MG63 (cell line): ENCODE measurements around the gene M6PR. TPM values are rescaled to one million over a fixed set of nuclear protein-coding genes. Genes with fewer than 3 reads are reported as not detected.
"Not testable (repeated sequence)": the region's sequence is repeated elsewhere in the genome, so short reads cannot be mapped to it uniquely, and the experiment has no call there.

Experiments
- DNase-seq: peaks from one replicate; pipeline ENCODE4 v3.0.0-alpha.2; 2020
- H3K27me3 ChIP-seq: fragments of 250-450 bp; sonication (Bioruptor Pico); 2 replicates; pipeline ENCODE4 v1.5.1; 2020; ENCODE audit warnings: mild to moderate bottlenecking, moderate library complexity
- H3K36me3 ChIP-seq: fragments of 250-450 bp; sonication (Bioruptor Pico); 2 replicates; pipeline ENCODE4 v1.5.1; 2020; ENCODE audit warnings: mild to moderate bottlenecking, moderate library complexity
- H3K4me3 ChIP-seq: fragments of 250-450 bp; sonication (Bioruptor Pico); 2 replicates; pipeline ENCODE4 v1.5.1; 2020; ENCODE audit warnings: mild to moderate bottlenecking, moderate library complexity
- H3K9me3 ChIP-seq: fragments of 250-450 bp; sonication (Bioruptor Pico); 2 replicates; pipeline ENCODE4 v1.5.1; 2020; ENCODE audit warnings: mild to moderate bottlenecking, moderate library complexity
- total RNA-seq: library from RNA; depleted of rRNA; stranded (reverse); fragments of >200 nt; shearing (Covaris generic); gene quantifications from 2 replicates; pipeline ENCODE4 v1.2.3, GENCODE V29; 2014; ENCODE audit warnings: low replicate concordance

The M6PR gene
- total RNA-seq, 1 experiment from 2014 or later = 164 TPM

DNA sequence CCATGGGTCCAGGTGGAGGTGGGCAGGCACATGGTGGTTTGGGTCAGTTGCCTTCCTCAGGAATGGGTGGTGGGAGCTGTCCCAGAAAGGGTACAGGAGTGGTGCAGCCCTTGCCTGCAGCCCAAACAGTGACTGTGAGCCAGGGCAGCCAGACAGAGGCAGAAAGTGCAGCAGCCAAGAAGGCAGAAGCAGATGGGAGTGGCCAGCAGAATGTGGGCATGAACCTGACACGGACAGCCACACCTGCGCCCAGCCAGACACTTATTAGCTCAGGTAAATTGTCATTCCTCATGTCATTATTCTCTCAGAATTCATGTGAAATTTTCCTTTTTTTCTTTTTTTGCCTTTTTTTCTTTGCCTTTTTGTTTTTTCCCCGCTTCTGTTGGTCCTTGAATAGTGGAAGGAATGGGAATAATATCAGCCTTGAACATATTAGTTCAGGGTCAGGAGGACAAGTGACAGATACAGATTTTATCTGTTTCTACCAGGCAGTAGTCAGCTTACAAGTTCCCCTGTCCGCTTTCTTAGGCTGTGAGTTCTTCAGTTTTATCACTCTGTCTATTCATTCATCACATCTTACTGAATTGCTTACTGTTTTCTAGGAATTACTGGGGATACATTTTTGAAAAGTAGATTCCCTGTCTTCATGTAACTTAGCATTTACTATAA lies 18.7 kb downstream of the M6PR start:
- not testable (repeated sequence) for H3K9me3 ChIP-seq, H3K4me3 ChIP-seq, H3K36me3 ChIP-seq, DNase-seq, H3K27me3 ChIP-seq

DNA sequence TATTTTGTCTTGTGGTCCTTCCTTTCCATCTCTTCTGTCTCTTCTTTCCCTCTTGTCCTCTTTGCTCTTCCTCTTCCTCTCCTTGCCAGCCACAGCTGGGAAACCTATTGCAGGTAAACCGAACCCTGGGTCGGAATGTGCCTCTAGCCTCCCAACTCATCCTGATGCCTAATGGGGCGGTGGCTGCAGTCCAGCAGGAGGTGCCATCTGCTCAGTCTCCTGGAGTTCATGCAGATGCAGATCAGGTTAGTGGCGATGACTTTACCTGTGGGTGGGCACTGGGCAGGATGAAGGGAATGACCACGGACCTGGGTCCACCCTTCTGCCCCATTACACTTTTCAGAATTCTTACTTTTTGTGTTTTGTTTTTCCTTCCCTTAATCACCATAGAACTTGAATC lies 26.9 kb downstream of the M6PR start:
- Histone ChIP-seq H3K36me3 (peaks cover 6% of the 10 kb centered on the region; the same call in 1 of the 2 replicates), H3K4me3 (no peak overlapping the region), H3K9me3 (no peaks in the 10 kb centered on the region), H3K27me3 (no peaks in the 10 kb centered on the region)
- no peak for DNase-seq

DNA sequence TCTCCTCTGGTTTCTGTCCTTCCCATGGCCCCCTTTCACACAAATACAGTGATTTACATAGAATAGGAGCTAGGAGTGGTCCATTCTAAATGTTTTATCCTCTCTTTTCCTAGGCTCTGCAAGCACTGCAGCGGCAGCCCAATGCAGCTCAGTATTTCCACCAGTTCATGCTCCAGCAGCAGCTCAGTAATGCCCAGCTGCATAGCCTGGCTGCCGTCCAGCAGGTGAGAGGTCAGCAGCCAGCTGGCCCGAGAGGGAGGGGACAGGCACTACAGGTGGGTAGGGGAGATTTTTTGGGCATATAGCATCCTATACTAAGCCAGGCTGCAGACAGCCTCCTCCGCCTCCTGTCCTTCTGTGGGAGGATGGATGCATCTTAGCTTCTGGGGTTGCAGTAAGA lies 29.8 kb downstream of the M6PR start:
- H3K27me3 ChIP-seq, DNase-seq: not testable (repeated sequence)

DNA sequence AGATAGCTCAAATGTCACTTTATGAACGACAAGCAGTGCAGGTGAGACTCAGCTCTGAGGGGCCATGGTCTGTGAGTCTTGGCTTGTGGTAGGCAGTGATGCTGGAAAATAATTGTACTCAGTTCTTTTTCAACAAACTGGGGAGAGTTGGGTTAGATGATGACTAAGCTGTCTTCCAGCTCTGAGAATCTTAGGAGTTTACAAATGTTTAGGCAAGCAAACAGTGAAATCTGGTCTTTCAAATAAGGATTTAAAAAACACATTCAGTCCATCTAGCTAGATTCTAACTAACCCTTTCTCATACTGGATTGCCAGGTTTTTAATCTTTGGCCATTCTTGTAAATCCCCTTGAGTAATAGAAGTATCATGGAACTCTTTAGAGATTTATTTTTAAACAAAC lies 31.7 kb downstream of the M6PR start:
- no peak for DNase-seq
- Histone ChIP-seq H3K27me3 (no peaks in the 10 kb centered on the region), H3K9me3 (no peaks in the 10 kb centered on the region), H3K4me3 (no peak overlapping the region), H3K36me3 (peaks cover 6% of the 10 kb centered on the region; the same call in 1 of the 2 replicates)

More for the DNA sequence above, 29.8 kb downstream of the M6PR start:
- not testable (repeated sequence) for H3K36me3 ChIP-seq, H3K4me3 ChIP-seq, H3K9me3 ChIP-seq

DNA sequence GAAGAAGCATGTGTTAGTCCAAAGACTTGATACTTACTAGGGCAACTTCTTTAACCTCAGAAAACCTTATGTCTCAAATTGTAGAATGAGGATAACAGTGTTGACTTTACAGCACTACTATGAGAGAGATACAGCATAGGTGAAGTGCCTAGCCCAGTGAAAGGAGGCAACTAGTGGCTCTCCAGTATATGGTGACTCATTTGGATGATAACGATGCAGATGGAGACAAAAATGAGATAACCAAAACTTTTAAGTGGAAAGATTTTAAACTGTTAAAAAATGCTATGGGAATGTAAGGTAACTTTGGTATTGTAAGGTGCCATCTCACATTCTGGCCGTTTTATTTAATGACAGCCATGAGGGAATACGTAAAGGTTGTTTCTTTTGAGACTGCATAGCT lies 32.4 kb downstream of the M6PR start:
- H3K9me3 ChIP-seq = no peaks in the 10 kb centered on the region
- DNase-seq = no peak
- no peaks in the 10 kb centered on the region for H3K27me3 ChIP-seq
- H3K36me3 ChIP-seq = peaks cover 6% of the 10 kb centered on the region; the same call in 1 of the 2 replicates
- no peak overlapping the region for H3K4me3 ChIP-seq

DNA sequence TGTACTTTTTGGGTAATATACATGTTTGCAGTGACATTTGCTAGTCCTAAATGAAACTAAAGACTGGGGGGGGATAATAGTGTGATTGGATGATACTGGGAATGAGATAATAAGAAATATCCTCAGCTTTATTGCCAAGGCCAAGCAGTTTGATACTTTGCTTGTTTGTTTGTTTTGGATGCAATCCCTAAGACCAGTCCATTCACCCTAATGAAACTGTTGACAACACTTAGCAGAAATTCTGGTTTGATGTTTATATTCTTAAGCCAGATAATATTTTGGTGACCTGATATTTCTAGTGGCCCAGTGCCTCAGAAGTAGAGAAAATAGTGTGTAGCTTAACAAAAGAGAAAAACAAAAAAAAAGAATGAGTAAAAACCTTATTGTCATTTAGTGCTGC lies 33.3 kb downstream of the M6PR start:
- Histone ChIP-seq H3K36me3 (peaks cover 3% of the 10 kb centered on the region; the same call in 1 of the 2 replicates), H3K27me3 (no peaks in the 10 kb centered on the region), H3K4me3 (no peak overlapping the region), H3K9me3 (no peaks in the 10 kb centered on the region)
- no peak for DNase-seq

DNA sequence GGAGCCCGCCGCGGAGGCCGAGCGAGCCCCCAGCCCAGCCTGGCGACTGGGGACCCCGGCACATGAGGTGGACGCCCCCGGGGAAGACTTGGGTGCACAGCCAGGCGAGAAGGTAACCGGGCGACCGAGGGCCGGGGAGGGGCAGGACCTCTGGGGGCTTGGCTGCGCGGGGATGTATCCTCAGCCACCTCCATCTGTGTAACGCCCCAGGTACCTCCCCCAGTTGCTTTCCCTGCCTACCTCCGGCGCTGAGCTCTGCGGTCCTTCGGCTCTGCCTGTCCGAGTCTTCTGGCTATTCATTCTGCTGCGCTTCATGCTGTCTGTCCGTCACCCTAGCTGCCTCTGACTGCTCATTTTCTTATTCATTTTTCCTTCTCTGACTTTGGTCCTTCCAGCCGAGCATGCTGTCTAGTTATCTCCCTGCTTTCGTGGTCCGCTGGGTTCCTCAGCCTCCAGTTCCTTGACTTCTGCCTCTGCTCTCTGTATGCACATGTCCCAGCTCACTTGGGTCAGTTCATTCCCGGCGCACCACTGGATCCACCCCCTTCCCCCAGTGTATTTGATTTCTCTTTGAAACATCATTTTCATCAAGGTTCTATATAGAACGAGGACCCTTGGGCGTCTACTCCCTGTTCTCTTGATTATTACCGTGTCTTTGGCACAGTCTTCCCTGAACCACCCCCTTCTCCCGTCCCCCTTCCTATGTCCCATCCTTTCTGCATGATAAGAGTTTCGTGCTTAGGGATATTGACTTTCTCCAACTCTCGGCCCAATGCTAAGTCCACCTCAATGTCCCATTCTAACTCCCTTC lies 34.5 kb downstream of the M6PR start:
- H3K4me3 ChIP-seq = peak overlapping the region; percentile 72
- peak; percentile 58 for DNase-seq

DNA sequence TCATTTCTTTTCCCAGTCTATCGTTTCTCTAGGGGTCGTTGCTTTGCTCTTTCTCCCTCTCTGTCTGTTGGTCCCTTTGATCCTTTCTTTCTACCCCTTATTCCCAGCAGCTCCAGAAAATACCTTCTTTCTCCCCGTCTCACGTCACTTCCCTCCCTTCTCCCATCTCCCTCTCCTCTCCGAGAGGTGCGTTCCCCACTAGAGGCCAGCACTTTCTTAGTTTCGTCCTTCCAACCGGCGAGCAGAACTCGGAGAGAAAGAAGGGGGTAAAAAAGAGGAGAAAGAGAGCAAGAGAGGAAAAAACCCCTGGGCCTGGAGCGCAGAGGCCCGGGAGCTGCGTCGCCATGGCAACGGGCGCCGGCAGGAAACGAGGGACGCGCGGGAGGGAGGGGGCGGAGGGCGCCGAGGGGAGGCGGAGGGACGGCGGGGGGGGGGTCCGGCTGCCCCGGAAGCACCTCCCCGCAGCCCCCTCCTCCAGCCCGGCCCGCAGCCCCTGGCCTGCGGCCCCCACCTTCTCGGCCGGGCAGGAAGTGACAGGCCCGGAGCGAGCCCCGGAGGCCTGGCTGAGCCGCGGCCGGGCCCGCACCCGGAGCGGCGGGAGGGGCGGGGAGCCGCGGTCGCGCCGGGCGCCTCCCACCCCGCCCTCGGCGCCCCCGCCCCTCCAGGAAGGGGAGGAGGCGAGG lies 35.3 kb downstream of the M6PR start, which contains the start of gene PHC1:
TSS of gene PHC1 (plus strand) at position 477 of the 683 bp plus-strand sequence. CDS start 3,169 bp downstream, outside the sequence.
- peak; percentile 79 for DNase-seq
- H3K36me3 ChIP-seq, H3K9me3 ChIP-seq, H3K27me3 ChIP-seq: not testable (repeated sequence)
- peak within 1 kb of the TSS; percentile 72 for H3K4me3 ChIP-seq

More for the DNA sequence above, 34.5 kb downstream of the M6PR start:
- Histone ChIP-seq H3K9me3 (no peaks in the 10 kb centered on the region), H3K36me3 (peaks cover 3% of the 10 kb centered on the region; the same call in 1 of the 2 replicates), H3K27me3 (no peaks in the 10 kb centered on the region)

DNA sequence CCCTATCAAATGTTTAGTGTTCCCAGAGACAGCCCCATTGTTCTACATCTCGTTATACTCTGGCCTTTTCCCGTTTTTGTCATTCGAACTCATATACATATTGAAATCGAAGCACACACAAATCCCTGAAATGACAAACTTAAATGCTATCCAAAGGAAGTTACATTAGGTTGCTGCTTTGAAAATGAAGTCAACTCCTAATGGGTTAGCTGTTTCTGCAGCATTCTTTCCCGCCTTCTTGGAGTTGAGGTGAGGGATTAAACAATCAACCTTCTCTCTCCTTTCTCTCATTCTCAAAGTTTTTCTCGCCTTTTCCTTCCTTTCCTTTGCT lies 35.8 kb downstream of the M6PR start:
- Histone ChIP-seq H3K4me3 (peak overlapping the region; percentile 72), H3K27me3 (no peaks in the 10 kb centered on the region), H3K36me3 (peaks cover 2% of the 10 kb centered on the region; the same call in 1 of the 2 replicates), H3K9me3 (no peaks in the 10 kb centered on the region)
- no peak for DNase-seq

DNA sequence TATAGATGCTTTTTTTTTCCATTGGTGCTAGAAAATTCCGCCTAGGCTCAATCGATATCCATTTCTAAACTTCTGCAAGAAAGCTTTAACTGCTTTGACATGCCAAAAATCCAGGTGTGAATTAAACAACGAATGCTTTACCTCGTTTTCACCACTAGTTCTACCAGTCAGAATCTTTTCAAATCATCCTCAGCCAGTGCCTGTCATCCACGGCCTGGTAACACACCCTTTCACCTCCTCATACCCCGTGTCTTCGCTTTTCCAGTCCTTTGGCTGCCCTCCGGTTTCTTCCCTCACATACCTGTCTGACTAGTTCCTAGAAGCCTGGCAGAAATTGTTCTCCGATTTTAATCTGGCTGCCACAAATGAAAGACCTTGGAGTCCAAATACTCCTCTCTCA lies 36.5 kb downstream of the M6PR start:
- Histone ChIP-seq H3K4me3 (no peak overlapping the region), H3K36me3 (no peaks in the 10 kb centered on the region), H3K27me3 (no peaks in the 10 kb centered on the region), H3K9me3 (no peaks in the 10 kb centered on the region)
- no peak for DNase-seq

DNA sequence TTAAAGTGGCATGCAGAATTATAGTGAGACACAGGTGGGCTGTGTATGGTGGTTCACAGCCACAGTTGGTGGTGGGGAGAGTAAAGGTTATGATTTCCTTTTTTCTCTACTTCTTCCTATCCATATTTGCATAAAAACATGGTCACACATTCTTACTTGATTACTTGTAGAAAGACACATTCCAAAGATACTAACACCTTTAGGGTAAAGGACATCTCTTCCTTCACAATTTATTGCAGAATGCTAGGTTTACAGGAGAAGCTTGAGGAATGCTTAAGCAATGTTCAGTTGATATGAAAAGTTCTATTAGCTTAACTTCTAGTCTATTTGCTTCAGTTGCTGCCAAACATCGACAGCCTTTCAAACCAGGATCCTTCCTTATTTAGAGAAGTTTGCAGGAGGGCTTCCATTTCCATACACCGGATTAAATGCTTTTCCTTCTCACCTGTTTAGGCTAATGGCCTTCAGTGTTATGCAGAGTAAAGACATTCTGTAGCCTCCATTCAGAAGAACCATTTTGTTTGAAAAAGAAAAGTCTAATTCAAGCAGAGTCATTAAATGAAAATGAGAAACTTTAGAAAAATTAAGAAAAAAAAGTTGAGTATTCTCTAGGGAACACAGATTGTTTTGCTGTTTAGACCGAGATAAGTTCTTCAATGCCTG lies 37.7 kb downstream of the M6PR start:
- Histone ChIP-seq H3K4me3 (no peak overlapping the region), H3K9me3 (no peaks in the 10 kb centered on the region), H3K27me3 (no peaks in the 10 kb centered on the region), H3K36me3 (no peaks in the 10 kb centered on the region)
- DNase-seq = no peak

DNA sequence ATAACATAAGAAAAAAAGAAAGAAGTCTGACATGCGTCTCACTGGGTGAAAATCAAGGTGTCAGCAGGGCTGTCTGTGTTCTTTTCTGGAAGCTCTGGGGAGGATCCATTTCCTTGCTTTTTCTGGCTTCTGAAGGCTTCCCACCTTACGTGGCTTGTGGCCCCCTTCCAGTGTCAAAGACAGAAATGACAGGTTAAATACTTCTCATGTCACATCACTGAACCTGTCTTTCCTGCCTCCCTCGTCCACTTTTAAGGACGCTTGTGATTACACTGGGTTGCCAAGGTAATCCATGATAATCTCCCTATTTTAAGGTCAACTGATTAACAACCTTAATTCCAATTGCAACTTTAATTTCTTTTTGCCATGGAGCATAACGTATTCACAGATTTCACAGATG lies 39.7 kb downstream of the M6PR start:
- H3K4me3 ChIP-seq = no peak overlapping the region
- H3K36me3 ChIP-seq = no peaks in the 10 kb centered on the region
- no peaks in the 10 kb centered on the region for H3K27me3 ChIP-seq
- H3K9me3 ChIP-seq = no peaks in the 10 kb centered on the region
- no peak for DNase-seq

DNA sequence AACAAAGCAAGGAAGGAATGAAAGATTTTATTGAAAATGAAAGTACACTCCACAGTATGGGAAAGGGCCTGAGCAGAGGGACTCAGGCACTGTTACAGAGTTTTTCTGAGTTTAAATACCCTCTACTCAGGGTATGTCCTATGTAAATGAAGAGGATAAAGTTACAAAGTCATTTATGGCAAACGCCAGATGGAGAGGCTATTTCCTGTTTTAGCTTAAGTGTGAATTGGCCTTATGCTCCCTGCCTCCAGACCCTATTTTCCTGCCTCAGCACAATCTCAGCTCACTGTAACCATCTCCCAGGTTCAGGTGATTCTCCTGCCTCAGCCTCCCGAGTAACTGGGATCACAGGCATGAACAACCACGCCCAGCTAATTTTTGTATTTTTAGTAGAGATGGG lies 41.9 kb downstream of the M6PR start:
- H3K27me3 ChIP-seq = no peaks in the 10 kb centered on the region
- H3K9me3 ChIP-seq = no peaks in the 10 kb centered on the region
- DNase-seq = no peak
- H3K4me3 ChIP-seq = no peak overlapping the region
- H3K36me3 ChIP-seq = no peaks in the 10 kb centered on the region

DNA sequence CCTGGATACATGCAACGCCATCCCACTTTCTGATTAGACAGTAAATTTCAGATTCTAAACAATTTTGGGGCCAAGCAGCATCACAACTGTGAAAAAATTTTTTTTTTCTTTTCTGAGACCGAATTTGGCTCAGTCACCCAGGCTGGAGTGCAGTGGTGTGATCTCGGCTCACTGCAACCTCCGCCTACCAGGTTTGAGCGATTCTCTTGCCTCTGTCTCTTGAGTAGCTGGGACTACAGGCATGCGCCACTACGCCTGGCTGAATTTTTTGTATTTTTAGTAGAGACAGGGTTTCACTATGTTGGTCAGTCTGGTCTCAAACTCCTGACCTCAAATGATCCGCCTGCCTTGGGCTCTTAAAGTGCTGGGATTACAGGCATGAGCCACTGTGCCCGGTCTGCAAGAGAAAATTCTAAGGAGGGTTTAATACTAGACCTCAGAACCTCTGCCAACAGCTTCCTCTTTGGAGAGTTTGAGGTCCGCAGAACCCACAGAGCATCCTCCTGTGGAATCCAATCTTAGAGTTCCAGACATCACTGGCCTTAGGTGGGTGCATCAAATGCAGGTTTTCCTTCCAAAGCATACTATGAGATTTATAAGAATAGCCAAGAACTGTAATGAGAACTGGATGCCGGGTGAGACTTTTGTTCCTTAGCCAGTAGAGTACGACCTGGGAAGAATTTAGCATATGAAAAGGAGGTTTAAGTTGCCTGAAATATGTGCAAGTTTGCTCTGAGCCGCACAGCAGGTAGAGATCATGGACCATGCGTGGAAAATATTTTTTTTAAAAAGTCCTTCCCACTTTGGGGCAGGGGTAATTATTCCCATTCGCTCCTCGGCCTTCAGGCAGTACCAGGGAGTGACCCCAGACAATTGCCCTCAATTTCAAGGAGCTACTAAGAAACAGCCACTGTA lies 42.9 kb downstream of the M6PR start:
- no peaks in the 10 kb centered on the region for H3K27me3 ChIP-seq
- no peak overlapping the region for H3K4me3 ChIP-seq
- no peaks in the 10 kb centered on the region for H3K9me3 ChIP-seq
- H3K36me3 ChIP-seq = no peaks in the 10 kb centered on the region
- no peak for DNase-seq

DNA sequence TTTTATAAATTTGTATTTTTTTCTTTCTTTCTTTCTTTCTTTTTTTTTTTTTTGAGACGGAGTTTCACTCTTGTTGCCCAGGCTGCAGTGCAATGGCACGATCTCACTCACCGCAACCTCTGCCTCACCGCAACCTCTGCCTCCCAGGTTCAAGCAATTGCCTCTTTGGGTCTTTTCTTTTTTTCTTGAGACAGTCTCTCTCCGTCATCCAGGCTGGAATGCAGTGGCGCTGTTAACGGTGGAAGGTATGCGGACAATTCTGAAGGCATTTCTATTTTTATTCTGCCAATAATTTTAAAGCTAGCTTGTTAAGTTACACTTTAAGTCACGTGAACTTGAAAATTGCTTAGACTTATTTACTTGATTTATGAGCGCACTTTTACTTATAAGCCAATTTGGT lies 43.9 kb downstream of the M6PR start:
- H3K27me3 ChIP-seq = no peaks in the 10 kb centered on the region
- no peaks in the 10 kb centered on the region for H3K9me3 ChIP-seq
- no peak overlapping the region for H3K4me3 ChIP-seq
- DNase-seq = no peak
- no peaks in the 10 kb centered on the region for H3K36me3 ChIP-seq

DNA sequence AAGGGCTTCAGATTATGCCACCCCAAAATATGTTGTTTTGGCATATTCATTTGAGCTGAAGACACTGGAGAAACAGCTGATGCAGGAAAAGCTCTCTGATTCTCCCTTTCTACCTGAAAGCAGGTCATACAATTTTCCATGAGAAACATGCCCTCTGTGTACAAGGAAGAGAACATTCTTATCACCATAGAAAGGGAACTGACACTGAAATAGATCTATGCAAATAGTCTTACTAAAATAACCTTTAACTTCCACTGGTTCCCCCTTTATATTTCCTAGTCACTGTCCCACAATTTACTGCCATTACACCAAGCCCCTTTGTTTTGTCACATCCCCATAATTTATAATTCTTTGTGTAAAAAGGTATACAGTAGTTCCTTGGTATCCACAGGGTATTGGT lies 44.8 kb downstream of the M6PR start:
- Histone ChIP-seq H3K4me3 (no peak overlapping the region), H3K27me3 (no peaks in the 10 kb centered on the region), H3K36me3 (no peaks in the 10 kb centered on the region), H3K9me3 (no peaks in the 10 kb centered on the region)
- no peak for DNase-seq
